Measurements from ENCODE around the gene ABCD2. TPM values are rescaled to one million over a fixed set of nuclear protein-coding genes. Genes with fewer than 3 reads are reported as not detected.

Gene ABCD2
- total and polyA plus RNA-seq, 9 of the 15 experiments (the other 6 are each of a cell fraction or from before 2014, with no cell fraction given), result 0.01 to 0.08 (median 0.04) TPM; not detected in 3

DNA sequence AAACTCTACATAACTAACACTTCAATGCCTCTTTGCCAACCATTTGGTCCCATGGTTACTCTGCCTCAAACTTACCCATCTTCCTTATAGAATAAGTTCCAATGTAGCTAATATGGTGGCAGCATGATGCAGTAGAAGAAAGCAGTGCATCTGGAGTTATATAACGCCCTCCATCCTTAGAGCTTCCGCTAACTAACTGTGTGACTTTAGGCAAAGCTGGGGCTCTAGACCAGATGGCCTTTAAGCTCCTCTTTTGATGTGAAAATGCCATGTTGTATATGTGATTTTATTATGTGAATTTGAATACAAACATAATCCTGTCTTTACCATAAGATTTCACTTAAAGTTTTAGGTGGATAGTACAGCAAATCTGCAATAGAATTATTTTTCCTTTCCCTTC is 6.1 kb downstream of the ABCD2 start:
- Histone ChIP-seq H3K27me3 (ENCODE audit: control insufficient read depth in 2 of 2, insufficient read depth in 2 of 2, low read length in 2 of 2) (no peaks in the 10 kb centered on the region), H3K27ac (ENCODE audit: extremely low read depth, low read depth, low read length) (no peak overlapping the region), H3K4me3 (no peak overlapping the region), H3K4me1 (replicated peaks in 1 of 2; ENCODE audit: control insufficient read depth in 2 of 2, insufficient read depth in 2 of 2, low read length in 2 of 2) (no peaks in the 10 kb centered on the region), H3K4me2 (ENCODE audit: insufficient read depth, low read length) (no peak overlapping the region), H3K79me2 (ENCODE audit: control insufficient read depth, insufficient read depth, low read length) (no peaks in the 10 kb centered on the region), H2AFZ (ENCODE audit: low read depth, low read length) (peak overlapping the region; percentile 13; the same call in 1 of the 2 replicates), H3K9me3 (replicated peaks; ENCODE audit: control insufficient read depth, insufficient read depth, low read depth, low read length) (no peaks in the 10 kb centered on the region), H4K20me1 (replicated peaks; ENCODE audit: control insufficient read depth, insufficient read depth, low read length) (no peaks in the 10 kb centered on the region), H3K9me1 (ENCODE audit: control insufficient read depth, insufficient read depth, low read length) (no peaks in the 10 kb centered on the region), H3K36me3 (ENCODE audit: control insufficient read depth, insufficient read depth, low read length) (no peaks in the 10 kb centered on the region), H3K9ac (ENCODE audit: insufficient read depth in 1 of 2, low read depth in 2 of 2, low read length in 2 of 2) (no peak overlapping the region)
- no peak for ATAC-seq
- DNase-seq (ENCODE audit: extremely low read depth in 1 of 4, low spot score in 3 of 4), result no peak
- 49% methylated on average over 2 of the region's 2 CpGs for WGBS (ENCODE audit: insufficient coverage, low coverage, missing lambda C conversion rate)
- TF ChIP-seq MAFF (IDR thresholded peaks at IDR 0.05; ENCODE audit: low read length) (no peak), ZNF197 (CRISPR knock-in tag; IDR thresholded peaks at IDR 0.05; ENCODE audit: low read depth) (no peak)
- intact Hi-C loops (cut with micrococcal nuclease), result no loop called here
- CTCF ChIA-PET (ENCODE audit: low intra/inter-chr PET ratio), result no interaction called here
- BruUV-seq (replicated peaks), result no TSS peak
- POLR2A ChIA-PET, result interaction anchor here (0.7 kb wide), 1 partner anchor 13 kb away, joined by 3 read pairs; a partner anchor contains a TSS
- no peak for FAIRE-seq
- in situ Hi-C loops (cut with MboI), result no loop called here

DNA sequence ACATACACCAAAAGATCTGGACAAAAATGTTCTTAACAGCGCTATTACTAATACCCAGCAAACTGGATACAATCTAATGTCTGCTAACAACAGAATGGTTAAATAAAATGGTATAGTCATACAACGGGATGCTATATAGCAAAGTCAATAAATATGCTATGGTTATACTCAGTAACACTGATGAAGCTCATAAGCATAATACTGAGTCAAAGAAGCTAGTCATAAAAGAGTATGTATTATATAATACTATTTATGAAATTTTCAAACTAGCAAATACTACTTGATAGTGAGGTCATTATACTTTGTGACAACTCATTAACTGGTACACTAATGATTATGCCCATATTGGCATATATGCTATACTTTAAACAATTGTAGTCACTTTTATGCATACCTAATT is 7.4 kb downstream of the ABCD2 start:
- H3K4me3 ChIP-seq, result no peak overlapping the region
- FAIRE-seq (no peak), ATAC-seq (no peak), DNase-seq (ENCODE audit: extremely low read depth in 1 of 4, low spot score in 3 of 4) (no peak)
- H3K79me2 ChIP-seq (ENCODE audit: control insufficient read depth, insufficient read depth, low read length), result no peaks in the 10 kb centered on the region
- CTCF ChIA-PET (ENCODE audit: low intra/inter-chr PET ratio), result no interaction called here
- H2AFZ ChIP-seq (ENCODE audit: low read depth, low read length), result no peak overlapping the region
- BruUV-seq (replicated peaks), result no TSS peak
- no peaks in the 10 kb centered on the region for H3K9me3 ChIP-seq (replicated peaks; ENCODE audit: control insufficient read depth, insufficient read depth, low read depth, low read length)
- no peaks in the 10 kb centered on the region for H3K27me3 ChIP-seq (ENCODE audit: control insufficient read depth in 2 of 2, insufficient read depth in 2 of 2, low read length in 2 of 2)
- H3K36me3 ChIP-seq (ENCODE audit: control insufficient read depth, insufficient read depth, low read length), result no peaks in the 10 kb centered on the region
- H3K4me2 ChIP-seq (ENCODE audit: insufficient read depth, low read length), result no peak overlapping the region
- intact Hi-C loops (cut with micrococcal nuclease) (no loop called here), in situ Hi-C loops (cut with MboI) (no loop called here)
- H3K9me1 ChIP-seq (ENCODE audit: control insufficient read depth, insufficient read depth, low read length), result no peaks in the 10 kb centered on the region
- H3K9ac ChIP-seq (ENCODE audit: insufficient read depth in 1 of 2, low read depth in 2 of 2, low read length in 2 of 2), result no peak overlapping the region
- WGBS (ENCODE audit: insufficient coverage, low coverage, missing lambda C conversion rate), result 0% methylated on average over 2 of the region's 2 CpGs
- no peak overlapping the region for H3K27ac ChIP-seq (ENCODE audit: extremely low read depth, low read depth, low read length)
- no peaks in the 10 kb centered on the region for H3K4me1 ChIP-seq (replicated peaks in 1 of 2; ENCODE audit: control insufficient read depth in 2 of 2, insufficient read depth in 2 of 2, low read length in 2 of 2)
- no peaks in the 10 kb centered on the region for H4K20me1 ChIP-seq (replicated peaks; ENCODE audit: control insufficient read depth, insufficient read depth, low read length)
- no peak for TF ChIP-seq GABPB2 (CRISPR knock-in tag; conservative IDR thresholded peaks at IDR 0.05)
- POLR2A ChIA-PET, result no interaction called here
